T-helper 2 cell treated with Interferon-gamma antibody and Interleukin-4, amounts not matched to agents 100 ng/mL and 5 ng/mL, for 36 hours (primary cell): ENCODE results near the gene TRMT2A. TPM values are rescaled to one million over a fixed set of nuclear protein-coding genes. Genes with fewer than 3 reads are reported as not detected.

Source experiments
- intact Hi-C: fragments of 100-400 bp; cut with micrococcal nuclease; formaldehyde crosslinking; loops from one replicate; pipeline ENCODE4 v1.15.1; 2023
- total RNA-seq: library from RNA; stranded (reverse); gene quantifications from 2 replicates; pipeline ENCODE4 v1.2.3, GENCODE V29; 2022

TRMT2A gene
- total RNA-seq, 1 donor from 2014 or later, result 91.1 TPM

DNA sequence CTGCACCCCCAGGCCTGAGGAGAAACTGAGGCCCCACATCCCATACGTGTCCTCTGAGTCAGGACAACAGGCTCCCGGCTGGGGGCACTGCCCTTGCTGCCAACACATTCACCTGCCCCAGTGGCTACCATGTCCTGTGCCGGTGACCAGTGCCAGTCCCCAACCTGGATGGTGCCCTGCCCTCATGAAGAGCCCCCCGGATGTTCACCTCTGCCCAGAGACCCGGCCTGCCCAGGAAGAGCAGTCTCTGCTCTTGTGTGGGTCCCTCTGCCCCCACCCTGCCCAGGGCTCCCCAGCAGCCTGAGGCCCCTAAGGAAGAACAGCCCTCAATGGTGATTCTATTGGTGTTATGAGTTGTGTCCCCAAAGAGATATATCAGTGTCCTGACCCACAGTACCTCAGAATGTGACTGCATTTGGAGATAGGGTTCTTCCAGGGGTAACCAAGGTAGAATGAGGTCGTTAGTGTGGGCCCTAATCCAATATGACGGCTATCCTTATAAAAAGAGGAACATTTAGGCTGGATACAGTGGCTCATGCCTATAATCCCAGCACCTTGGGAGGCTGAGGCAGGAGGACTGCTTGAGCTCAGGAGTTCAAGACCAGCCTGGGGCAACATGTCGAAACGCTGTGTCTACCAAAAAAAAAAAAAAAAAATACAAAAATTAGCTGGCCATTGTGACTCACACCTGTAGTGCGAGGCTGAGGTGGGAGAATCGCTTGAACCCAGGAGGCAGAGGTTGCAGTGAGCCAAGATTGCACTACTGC is 50.2 kb downstream of the TRMT2A start:
- intact Hi-C loops, result no loop called here

DNA sequence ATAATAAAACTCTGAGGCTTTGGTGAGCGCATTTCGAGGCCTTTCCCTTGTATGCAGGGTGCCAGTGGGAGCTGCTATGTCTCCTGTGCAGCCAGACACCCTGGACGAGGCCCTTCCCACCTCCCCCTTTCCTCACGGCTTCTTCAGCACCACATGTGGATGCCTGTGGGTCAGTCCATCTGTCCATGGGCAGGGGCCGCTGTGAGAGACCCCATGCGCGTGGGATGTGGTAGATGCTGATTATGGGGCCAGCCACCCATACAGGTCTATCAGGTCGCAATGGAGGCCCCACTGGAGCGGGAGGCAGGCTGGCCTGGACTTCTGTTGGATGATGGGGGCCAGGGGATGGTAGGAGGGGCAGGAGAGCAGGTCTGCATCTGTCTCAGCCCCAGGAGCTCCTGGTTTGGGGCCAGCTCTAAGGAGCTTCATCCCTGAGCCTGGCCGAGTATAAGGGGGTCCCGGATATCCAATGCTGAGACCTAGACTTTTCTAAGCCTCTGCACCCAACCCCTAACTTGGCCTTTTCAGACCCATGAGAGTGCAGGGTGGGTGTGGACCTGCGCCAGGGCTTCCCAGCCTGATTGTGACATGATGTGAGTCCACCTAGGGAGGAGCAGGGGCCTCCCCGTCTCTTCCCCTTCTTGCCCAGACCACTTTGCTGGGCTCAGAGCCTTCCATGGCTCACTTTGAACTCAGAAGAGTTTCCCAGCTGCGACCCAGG is 51.0 kb downstream of the TRMT2A start:
- intact Hi-C loops, result no loop called here

GRCh38 chr22:20064545-20065262 is 52.3 kb downstream of the TRMT2A start:
- intact Hi-C loops, result no loop called here

- intact Hi-C loops, result no loop called here
Measured at GRCh38 chr22:20064140-20064480, 52.9 kb downstream of the TRMT2A start.

GRCh38 chr22:20063271-20064139 is 53.5 kb downstream of the TRMT2A start:
- intact Hi-C loops, result no loop called here

DNA sequence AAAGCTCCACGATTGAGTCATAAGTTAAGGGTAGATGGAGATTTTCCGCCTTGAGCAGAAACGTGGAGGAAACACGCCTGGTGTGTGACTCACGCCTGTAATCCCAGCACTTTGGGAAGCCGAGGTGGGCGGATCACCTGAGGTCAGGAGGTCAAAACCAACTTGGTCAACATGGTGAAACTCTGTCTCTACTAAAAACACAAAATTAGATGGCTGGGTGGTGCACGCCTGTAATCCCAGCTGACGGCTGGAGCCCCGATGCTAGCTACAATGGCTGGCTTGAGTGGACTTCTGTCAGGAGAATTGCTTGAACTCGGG is 54.3 kb downstream of the TRMT2A start:
- intact Hi-C loops, result no loop called here

DNA sequence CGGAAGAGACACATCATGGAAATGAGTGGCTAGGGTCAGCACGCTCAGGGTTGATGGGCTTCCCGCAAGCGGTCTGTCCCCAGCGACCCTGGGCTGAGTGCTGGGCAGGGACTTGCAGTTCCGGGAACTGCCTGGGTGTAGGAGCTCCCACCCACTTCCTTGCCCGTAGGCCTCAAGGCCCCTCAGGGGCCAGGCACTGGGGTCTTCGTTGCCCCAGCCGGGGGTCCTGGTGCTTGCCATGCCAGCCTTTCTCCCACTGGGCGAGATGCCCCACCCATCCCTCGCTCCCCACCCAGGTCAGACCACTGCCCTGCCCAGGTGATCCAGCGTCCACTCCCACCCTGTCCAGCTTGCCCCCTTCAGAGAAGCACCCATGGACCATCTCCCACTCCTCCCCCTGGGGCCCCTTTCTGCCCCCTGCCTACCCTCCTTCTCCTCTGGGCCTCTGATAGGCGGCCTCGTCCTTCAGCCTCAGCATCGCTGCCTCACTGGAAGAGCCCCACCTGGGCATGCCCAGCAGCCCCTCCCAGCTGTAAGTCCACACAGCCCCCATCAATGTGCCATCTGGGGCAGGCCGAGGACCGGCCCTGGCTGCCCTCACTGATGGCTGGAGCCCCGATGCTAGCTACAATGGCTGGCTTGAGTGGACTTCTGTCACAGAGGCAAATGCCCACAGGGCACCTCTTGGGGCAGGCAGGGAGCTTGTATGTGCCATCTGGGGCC is 54.8 kb downstream of the TRMT2A start:
- intact Hi-C loops, result no loop called here

Other genes starting within 250 kb of the TRMT2A start
- gene COMT, start 175.5 kb downstream of the TRMT2A start, total RNA-seq, result 66.9 and 67.5 TPM in 2 replicates
- 21.3 and 21.7 TPM in 2 replicates for gene TXNRD2, start 175.4 kb downstream of the TRMT2A start, total RNA-seq
- gene ARVCF, start 100.4 kb downstream of the TRMT2A start, total RNA-seq, result 0.75 and 0.84 TPM in 2 replicates
- 39.1 and 43.5 TPM in 2 replicates for gene TANGO2, start 96.1 kb downstream of the TRMT2A start, total RNA-seq
- 61.3 and 61.4 TPM in 2 replicates for gene DGCR8, start 37.0 kb downstream of the TRMT2A start, total RNA-seq
- 295 and 306 TPM in 2 replicates for gene RANBP1, start 1.1 kb downstream of the TRMT2A start, total RNA-seq
- gene ZDHHC8, start 14.6 kb upstream of the TRMT2A start, total RNA-seq, result 62.5 and 64.9 TPM in 2 replicates
- 0.16 and 0.59 TPM in 2 replicates for gene CCDC188, start 33.8 kb upstream of the TRMT2A start, total RNA-seq
- 1.5 and 1.9 TPM in 2 replicates for gene RTN4R, start 151.1 kb upstream of the TRMT2A start, total RNA-seq
- gene DGCR6L, start 202.8 kb upstream of the TRMT2A start, total RNA-seq, result 48.5 and 53.3 TPM in 2 replicates